Left lung (tissue), 10 donors: ENCODE data around the gene TRIM16. TPM values are rescaled to one million over a fixed set of nuclear protein-coding genes. Genes with fewer than 3 reads are reported as not detected.
A peak's percentile ranks its signal among the peaks of the same experiment; 100 is the strongest.
"Not testable (repeated sequence)": the region's sequence is repeated elsewhere in the genome, so short reads cannot be mapped to it uniquely, and the experiment has no call there.

ENCODE experiments used
- ATAC-seq: fragments of 200-7000 bp; cut with Tn5 transposase; one replicate; pipeline ENCODE4 v1.9.1; 2020; ENCODE audit warnings: moderate library complexity
- DNase-seq, 4 donors: peaks; one replicate each; pipeline ENCODE4 v3.0.0-alpha.2; 2013 to 2020
- H3K27ac ChIP-seq, 2 donors: fragments of 200-600 bp; sonication (generic) in 1 of 2; one replicate each; pipeline versions ENCODE4 v1.5.0 to v1.8.0; 2020 to 2021
- H3K27me3 ChIP-seq, 2 donors: fragments of 200-600 bp; sonication (generic) in 1 of 2; one replicate each; pipeline versions ENCODE4 v1.5.0 to v1.8.0; 2020 to 2021
- H3K36me3 ChIP-seq, 2 donors: fragments of 200-600 bp; sonication (generic) in 1 of 2; one replicate each; pipeline versions ENCODE4 v1.5.0 to v1.8.0; 2020 to 2021
- H3K4me1 ChIP-seq, 2 donors: fragments of 200-600 bp; one replicate each; pipeline ENCODE4 v1.8.0; 2021
- H3K4me3 ChIP-seq, 2 donors: fragments of 200-600 bp; sonication (generic) in 1 of 2; one replicate each; pipeline versions ENCODE4 v1.5.0 to v1.8.0; 2020 to 2021; ENCODE audit warnings: mild to moderate bottlenecking in 1 of 2
- H3K9me3 ChIP-seq, 2 donors: fragments of 200-600 bp; sonication (generic) in 1 of 2; one replicate each; pipeline versions ENCODE4 v1.5.0 to v1.8.0; 2020 to 2021
- intact Hi-C, 2 donors: fragments of 100-400 bp; cut with DNase I; formaldehyde crosslinking; loops; one replicate each; pipeline versions ENCODE4 v1.11.2 to v1.14.2; 2022
- polyA plus RNA-seq, 6 donors: library from polyadenylated mRNA; unstranded; fragments of 120-200 nt; gene quantifications; one replicate each; pipeline ENCODE4 v1.2.1, GENCODE V29; 2013; ENCODE audit not compliant: insufficient read length in 6 of 6
- total RNA-seq, 2 donors: library from RNA; stranded (reverse); fragmentation: NEBNext Ultra II Directional; extraction: Animal tissue kit (Norgen Biotek cat#: 25700); gene quantifications; one replicate each; pipeline ENCODE4 v1.2.1, GENCODE V29; 2021
- donor health status: DM: no; HTN: yes; CAD: no.
- donor health status: DM: no; HTN: no; CAD: no.

The TRIM16 gene
- total and polyA plus RNA-seq, 8 donors: 31.0 to 36.6 (median 34.7) TPM

DNA sequence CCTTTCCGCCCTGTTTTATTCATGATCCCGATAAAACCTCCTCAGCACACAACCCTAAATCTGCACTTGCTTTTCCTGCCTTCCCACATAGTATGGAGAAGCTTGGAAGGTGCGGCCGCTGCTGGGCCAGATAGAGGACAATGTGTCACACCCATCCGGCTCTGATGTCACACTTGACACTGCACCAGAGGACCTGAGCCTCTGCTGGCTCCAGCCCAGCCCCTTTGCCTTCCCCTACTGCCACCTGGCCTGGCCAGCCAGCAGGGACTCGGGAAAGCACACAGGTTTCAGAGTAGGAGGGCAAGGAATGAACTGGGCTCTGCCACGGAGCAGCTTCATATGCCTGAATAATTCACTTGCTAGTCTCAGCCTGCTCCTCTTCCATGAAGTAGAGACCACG is 62.0 kb downstream of the TRIM16 start:
- H3K27me3 ChIP-seq, ATAC-seq, H3K4me1 ChIP-seq, intact Hi-C loops, H3K9me3 ChIP-seq, H3K36me3 ChIP-seq, DNase-seq, H3K27ac ChIP-seq, H3K4me3 ChIP-seq: not testable (repeated sequence)

DNA sequence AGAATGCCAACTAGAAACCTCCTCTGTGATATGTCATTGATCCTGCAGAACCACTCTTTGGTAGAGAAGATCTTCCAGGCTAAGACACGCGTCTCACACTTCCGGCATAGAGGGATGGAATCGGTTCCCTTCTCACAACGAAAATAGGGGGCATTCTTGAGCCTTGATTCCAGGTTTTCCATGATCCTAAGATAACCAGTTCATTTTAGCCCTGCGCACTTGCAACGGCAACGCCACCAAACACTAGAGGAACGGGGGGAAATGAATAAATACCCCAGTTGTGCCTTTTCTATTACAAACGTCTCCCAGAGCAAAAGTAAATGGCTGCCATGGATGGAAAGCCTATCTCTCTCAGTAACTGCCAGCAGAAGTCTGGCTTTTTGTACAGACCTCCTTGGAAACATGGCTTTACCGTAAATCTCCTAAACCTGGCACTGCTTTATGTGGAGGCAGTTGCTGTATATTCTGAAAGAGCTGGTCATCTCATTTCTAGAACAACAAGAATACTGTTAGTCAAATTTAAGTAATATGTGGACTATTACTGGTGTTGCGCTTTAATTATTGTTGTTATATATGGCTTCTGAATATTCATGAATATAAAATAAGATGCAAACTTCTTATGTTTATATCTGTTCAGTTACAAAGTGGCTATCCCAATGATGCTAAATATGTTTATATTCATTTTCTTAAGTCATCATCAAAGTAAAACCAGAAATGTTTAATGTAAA is 64.6 kb downstream of the TRIM16 start, which contains the start of gene FBXW10B:
TSS of gene FBXW10B (minus strand) at position 374 of the 728 bp plus-strand sequence. CDS start at position 182, 192 bp downstream.
- H3K4me1 ChIP-seq, H3K9me3 ChIP-seq, DNase-seq, H3K36me3 ChIP-seq, intact Hi-C loops, H3K27me3 ChIP-seq, H3K27ac ChIP-seq, H3K4me3 ChIP-seq: not testable (repeated sequence)
- ATAC-seq: peak; percentile 83

DNA sequence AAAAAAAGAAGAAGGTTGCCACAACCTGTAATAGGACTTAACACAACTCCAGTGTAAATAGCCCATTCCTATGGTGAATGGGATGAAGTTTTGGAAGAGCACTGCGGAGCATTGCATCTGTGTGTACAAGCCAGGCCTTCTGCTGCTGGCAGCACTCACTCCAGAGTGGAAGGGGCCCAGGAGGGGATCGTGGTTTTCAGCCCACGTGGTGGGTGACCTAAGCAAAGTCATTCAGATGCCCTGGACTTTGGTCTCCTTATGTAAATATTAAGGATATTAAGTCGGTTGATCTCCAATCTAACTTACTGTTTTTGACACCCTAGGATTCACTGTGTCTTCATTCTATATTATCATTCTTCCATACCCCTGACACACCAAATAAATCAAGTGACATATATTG is 67.3 kb downstream of the TRIM16 start:
- H3K4me3 ChIP-seq, H3K27ac ChIP-seq, H3K27me3 ChIP-seq, intact Hi-C loops, H3K4me1 ChIP-seq, DNase-seq, ATAC-seq, H3K9me3 ChIP-seq, H3K36me3 ChIP-seq: not testable (repeated sequence)

DNA sequence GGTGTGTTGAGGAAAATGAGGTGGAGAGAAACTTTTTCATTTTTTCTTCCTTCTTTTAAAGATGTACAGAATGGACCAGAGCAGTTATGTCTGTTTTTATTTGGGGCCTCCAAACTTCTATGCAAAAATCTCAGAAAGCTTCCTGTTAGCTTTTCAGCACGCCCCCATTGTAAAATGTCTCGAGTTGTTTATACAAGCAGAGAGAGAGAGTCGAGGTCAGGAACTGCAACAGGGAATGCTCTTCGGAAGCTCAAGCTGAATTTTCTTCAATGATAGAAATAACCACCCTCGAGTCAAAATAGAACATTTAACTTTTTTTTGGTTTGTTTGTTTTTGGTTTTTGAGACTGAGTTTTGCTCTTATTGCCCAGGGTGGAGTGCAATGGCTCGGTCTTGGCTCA is 68.3 kb downstream of the TRIM16 start:
- H3K4me1 ChIP-seq, H3K27me3 ChIP-seq, H3K9me3 ChIP-seq, H3K27ac ChIP-seq, H3K4me3 ChIP-seq, ATAC-seq, intact Hi-C loops, H3K36me3 ChIP-seq: not testable (repeated sequence)
- peak in 1 of 4 donors; percentile 4 for DNase-seq

DNA sequence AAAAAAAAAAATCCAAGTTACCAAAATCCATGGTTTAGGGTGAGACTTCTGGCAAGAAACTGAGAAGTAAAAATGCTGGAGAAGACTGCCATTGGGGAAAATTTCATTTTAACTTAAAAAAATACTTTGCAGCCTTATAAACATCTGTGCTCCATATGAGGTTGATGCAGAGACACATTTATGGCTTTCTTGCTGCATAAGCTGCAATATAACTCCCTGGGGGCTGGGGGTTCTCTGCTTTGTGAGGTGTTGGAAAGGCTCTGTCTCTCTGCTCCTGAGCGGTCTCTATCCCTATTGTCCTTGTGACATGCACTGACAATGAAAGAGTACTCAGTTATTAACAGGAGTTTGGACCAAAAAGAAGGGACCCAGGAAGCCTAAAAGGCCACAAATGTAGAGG is 71.0 kb downstream of the TRIM16 start:
- H3K36me3 ChIP-seq, DNase-seq, H3K27me3 ChIP-seq, H3K27ac ChIP-seq, intact Hi-C loops, ATAC-seq, H3K4me3 ChIP-seq, H3K9me3 ChIP-seq, H3K4me1 ChIP-seq: not testable (repeated sequence)

DNA sequence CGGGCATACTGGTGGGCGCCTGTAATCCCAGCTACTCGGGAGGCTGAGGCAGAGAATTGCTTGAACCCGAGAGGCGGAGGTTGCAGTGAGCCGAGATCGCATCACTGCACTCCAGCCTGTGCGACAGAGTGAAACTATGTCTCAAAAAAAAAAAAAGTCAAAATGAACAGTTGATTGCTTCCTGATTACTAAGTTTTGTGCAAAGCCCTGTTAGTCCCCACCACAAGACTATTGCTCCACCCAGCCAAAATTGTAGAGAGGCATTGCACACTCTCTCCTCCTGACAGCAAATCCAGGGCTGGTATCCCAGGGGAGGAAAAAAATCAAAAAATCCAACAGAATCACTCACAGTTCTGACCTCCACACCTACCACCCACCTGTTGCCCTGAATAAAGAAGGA is 91.2 kb downstream of the TRIM16 start:
- intact Hi-C loops, H3K36me3 ChIP-seq, ATAC-seq, H3K27me3 ChIP-seq, H3K4me1 ChIP-seq, H3K4me3 ChIP-seq, H3K9me3 ChIP-seq, H3K27ac ChIP-seq, DNase-seq: not testable (repeated sequence)

DNA sequence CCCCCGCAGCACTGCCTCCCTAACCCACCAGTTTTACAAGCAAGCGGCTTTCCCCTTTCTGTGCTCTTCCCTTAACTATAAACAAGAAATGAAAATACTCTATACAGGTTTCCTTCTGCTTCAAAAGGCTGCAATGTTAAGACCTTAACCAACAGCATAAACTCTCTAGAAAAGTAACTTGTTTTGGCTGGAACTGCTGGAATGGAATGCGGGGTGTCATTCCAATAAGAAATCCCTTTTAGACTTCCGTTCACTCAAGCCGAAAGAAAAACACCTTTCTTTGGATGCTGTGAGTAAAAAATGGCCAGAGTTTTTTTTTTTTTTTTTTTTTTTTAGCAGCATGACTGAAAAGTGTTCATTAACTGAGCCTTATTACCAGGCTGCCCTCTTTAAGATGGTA is 92.1 kb downstream of the TRIM16 start:
- H3K4me3 ChIP-seq, H3K27ac ChIP-seq, H3K9me3 ChIP-seq, H3K27me3 ChIP-seq, H3K36me3 ChIP-seq, H3K4me1 ChIP-seq, intact Hi-C loops, DNase-seq, ATAC-seq: not testable (repeated sequence)

DNA sequence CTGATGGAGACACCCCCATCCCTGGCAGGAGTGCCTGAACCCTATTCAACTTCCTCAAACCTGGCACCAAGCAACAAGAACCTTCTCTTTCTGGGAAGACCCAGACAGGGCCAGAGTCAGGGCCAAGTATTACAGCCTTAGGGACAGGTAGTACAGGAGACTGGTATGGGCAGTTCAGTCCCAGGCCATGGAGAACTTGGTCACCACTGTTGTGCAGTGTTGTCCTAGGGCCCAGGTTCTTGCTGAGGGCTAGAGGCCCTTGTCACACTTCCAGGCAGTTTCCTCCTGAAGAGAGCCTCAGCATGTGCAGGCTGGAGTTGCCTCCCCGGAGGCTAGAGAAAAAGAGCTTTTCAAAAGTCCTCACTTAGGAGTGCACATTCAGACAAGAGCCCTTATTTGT is 93.3 kb downstream of the TRIM16 start:
- H3K36me3 ChIP-seq, H3K9me3 ChIP-seq, intact Hi-C loops, H3K4me3 ChIP-seq, DNase-seq, H3K27me3 ChIP-seq, H3K27ac ChIP-seq, H3K4me1 ChIP-seq: not testable (repeated sequence)
- peak; percentile 66 for ATAC-seq

DNA sequence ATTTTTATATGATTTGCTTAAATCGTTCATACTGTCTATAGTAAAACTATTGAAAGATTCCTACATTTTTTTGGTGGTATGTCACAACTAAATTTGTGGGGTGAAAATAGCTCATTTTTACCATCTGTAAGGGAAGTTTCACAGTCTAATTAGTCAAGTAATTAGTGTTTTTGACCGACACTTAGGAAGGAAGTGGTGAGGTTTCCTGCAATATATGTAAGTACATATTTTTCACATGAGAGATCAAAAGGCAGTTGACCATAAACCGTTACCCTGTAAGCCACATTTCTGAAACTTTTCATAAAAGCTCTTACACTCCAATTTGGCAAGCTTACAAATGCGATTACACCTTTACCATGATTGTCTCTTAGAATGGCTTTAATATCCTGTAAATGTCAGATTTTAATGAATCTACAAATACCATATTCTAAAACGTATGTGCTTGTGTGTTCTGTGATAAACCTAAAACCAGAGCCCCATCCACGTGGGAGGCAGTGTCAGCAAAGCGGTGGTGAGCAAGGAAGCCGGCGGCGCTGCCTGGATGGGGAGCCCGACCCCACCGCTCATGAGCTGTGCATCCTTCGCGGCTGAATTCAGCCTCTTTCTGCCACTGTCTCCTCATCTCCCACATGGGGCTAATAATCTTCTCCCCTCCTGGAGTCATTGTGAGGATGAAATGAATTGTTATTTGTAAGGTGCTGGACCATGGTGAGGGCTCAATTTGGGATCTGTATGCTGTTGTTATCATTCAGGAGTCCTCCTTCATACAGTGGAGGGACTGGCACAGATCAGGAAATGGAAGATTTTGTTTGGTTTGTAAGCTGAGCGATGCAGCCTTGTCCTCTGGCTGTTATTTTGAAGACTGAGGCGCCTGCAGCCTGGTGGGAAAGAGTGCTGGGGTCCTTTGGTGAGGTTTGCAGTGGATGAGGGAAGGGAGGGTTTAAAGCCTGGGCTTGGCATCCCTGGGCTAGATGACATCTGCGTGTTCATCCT is 94.3 kb downstream of the TRIM16 start:
- DNase-seq, ATAC-seq, intact Hi-C loops, H3K9me3 ChIP-seq, H3K4me1 ChIP-seq, H3K4me3 ChIP-seq, H3K27me3 ChIP-seq, H3K27ac ChIP-seq, H3K36me3 ChIP-seq: not testable (repeated sequence)

DNA sequence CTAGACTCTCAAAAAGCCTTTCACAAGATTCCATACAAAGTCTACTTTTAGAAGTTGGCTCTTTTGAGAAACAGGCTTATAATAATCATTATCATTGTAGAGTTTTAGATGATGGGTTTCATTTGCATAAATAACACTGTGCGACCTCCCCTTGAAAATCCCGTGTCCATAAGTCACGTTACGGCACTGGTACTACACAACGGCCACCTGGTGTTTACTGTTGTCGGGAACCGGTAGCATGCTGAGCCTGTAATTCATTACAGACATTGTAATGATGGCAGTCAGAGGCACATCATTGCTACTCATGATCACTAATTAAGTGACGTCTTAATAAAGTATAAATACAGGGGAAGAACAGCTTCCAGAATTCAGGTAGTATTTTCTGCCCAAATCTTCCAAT is 96.1 kb downstream of the TRIM16 start:
- H3K27me3 ChIP-seq, ATAC-seq, H3K27ac ChIP-seq, DNase-seq, intact Hi-C loops, H3K4me3 ChIP-seq, H3K36me3 ChIP-seq, H3K4me1 ChIP-seq, H3K9me3 ChIP-seq: not testable (repeated sequence)

DNA sequence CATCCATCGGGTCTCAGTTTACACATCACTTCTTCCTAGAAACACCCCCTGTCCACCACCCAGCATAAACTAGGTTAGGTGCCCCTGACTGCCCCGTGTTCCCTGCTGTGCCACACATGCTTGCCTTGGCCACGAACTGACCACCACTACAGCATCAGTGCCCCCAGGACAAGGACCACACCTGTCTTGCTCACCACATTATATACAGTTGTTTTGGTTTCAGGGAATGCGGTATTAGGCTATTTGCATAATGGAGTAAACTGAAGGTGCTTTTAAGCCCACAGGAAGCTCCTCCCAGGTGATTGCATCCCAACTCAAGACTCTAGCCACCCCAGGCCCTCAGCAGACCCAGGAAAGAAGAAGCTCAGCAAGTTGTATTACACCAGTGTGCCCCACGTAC is 100.8 kb downstream of the TRIM16 start:
- H3K27ac ChIP-seq, H3K9me3 ChIP-seq, H3K27me3 ChIP-seq, ATAC-seq, H3K4me1 ChIP-seq, H3K4me3 ChIP-seq, DNase-seq, H3K36me3 ChIP-seq, intact Hi-C loops: not testable (repeated sequence)

DNA sequence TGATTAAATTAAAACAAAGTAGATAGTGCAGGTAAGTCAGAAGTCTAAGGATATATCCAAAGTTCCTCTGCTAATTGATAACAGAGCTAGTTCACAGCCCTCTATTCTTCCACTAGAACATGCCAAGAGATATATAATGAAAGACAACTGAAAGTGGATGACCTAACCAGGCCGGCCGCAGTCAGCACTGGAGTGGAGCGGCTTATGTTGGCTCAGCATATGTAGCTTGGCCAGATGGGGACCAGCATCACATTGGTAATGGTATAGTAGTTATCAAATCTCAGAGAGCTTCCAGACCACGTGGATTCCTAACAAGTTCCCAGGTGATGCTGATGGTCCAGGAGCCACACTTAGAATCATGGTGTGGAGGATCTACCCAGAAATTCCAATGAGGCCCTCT is 102.6 kb downstream of the TRIM16 start:
- DNase-seq, H3K27ac ChIP-seq, intact Hi-C loops, H3K36me3 ChIP-seq, H3K9me3 ChIP-seq, H3K4me1 ChIP-seq, H3K4me3 ChIP-seq, ATAC-seq, H3K27me3 ChIP-seq: not testable (repeated sequence)
